ENCODE data around the gene VSTM5.

VSTM5 gene

GRCh38 chr11:93849751-93850593, 446 bp downstream of the VSTM5 start:
- DNase-seq (ENCODE audit: extremely low read depth, low read depth) = no peak
- no peak; the same call in none of the 2 replicates for TF ChIP-seq CTCF (IDR thresholded peaks at IDR 0.05; ENCODE audit: low read depth, low read length)

GRCh38 chr11:93849201-93849600, 1.2 kb downstream of the VSTM5 start:
- no peak for DNase-seq (ENCODE audit: extremely low read depth, low read depth)
- no peak for TF ChIP-seq CTCF (IDR thresholded peaks at IDR 0.05; ENCODE audit: low read depth, low read length)

GRCh38 chr11:93846411-93846810, 4.0 kb downstream of the VSTM5 start:
- TF ChIP-seq CTCF (IDR thresholded peaks at IDR 0.05; ENCODE audit: low read depth, low read length) = no peak
- no peak for DNase-seq (ENCODE audit: extremely low read depth, low read depth)

- no peak for TF ChIP-seq CTCF (IDR thresholded peaks at IDR 0.05; ENCODE audit: low read depth, low read length)
- DNase-seq (ENCODE audit: extremely low read depth, low read depth) = no peak
Observed at GRCh38 chr11:93845181-93846092, 5.0 kb downstream of the VSTM5 start.

- DNase-seq (ENCODE audit: extremely low read depth, low read depth) = no peak
- no peak for TF ChIP-seq CTCF (IDR thresholded peaks at IDR 0.05; ENCODE audit: low read depth, low read length)
Observed at GRCh38 chr11:93844568-93844967, 5.8 kb downstream of the VSTM5 start.

- TF ChIP-seq CTCF (IDR thresholded peaks at IDR 0.05; ENCODE audit: low read depth, low read length) = no peak
- DNase-seq (ENCODE audit: extremely low read depth, low read depth) = no peak
Observed at GRCh38 chr11:93843906-93844305, 6.5 kb downstream of the VSTM5 start.

- DNase-seq (ENCODE audit: extremely low read depth, low read depth) = peak; percentile 28
- no peak for TF ChIP-seq CTCF (IDR thresholded peaks at IDR 0.05; ENCODE audit: low read depth, low read length)
Observed at GRCh38 chr11:93842461-93842860, 8.0 kb downstream of the VSTM5 start.
